ENCODE data around the gene LIN54. TPM values are rescaled to one million over a fixed set of nuclear protein-coding genes. Genes with fewer than 3 reads are reported as not detected.
A peak's percentile ranks its signal among the peaks of the same experiment; 100 is the strongest.

The LIN54 gene
- total RNA-seq, 4 donors from 2014 or later: 14.7 to 23.0 (median 16.4) TPM

DNA sequence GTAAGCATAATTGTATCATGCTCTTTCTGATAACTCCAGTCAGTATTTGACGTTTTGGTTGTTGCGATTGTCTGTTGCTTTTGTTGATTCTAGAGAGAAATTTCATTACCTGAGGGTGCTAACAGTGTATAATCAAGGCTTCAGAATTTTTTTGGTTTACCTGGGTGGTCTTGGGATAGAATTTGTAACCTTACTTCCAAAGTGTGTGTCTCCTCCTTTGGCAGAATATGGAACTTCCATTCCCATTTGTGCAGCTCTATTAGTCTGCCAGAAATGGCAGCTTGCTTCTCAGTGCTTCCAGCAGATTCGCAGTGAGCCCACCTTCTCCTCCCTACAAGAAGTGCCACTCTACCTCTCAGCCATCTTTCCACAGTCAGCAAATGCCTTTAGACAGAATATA is 29.6 kb upstream of the LIN54 start:
- 87 to 90% methylated on average over 3 of the region's 3 CpGs for WGBS, 2 donors
- no peak overlapping the region for H3K4me3 ChIP-seq
- no peak for TF ChIP-seq POLR2A (IDR thresholded peaks at IDR 0.05)
- TF ChIP-seq, protein P1, sequence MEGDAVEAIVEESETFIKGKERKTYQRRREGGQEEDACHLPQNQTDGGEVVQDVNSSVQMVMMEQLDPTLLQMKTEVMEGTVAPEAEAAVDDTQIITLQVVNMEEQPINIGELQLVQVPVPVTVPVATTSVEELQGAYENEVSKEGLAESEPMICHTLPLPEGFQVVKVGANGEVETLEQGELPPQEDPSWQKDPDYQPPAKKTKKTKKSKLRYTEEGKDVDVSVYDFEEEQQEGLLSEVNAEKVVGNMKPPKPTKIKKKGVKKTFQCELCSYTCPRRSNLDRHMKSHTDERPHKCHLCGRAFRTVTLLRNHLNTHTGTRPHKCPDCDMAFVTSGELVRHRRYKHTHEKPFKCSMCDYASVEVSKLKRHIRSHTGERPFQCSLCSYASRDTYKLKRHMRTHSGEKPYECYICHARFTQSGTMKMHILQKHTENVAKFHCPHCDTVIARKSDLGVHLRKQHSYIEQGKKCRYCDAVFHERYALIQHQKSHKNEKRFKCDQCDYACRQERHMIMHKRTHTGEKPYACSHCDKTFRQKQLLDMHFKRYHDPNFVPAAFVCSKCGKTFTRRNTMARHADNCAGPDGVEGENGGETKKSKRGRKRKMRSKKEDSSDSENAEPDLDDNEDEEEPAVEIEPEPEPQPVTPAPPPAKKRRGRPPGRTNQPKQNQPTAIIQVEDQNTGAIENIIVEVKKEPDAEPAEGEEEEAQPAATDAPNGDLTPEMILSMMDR (IDR thresholded peaks at IDR 0.05): no peak
- peaks cover 0 to 14% (median 0%) of the 10 kb centered on the region in 3 donors for H3K36me3 ChIP-seq
- no peak overlapping the region for H3K27ac ChIP-seq
- intact Hi-C loops (cut with DNase I): no loop called here
- peaks cover 6 to 38% (median 15%) of the 10 kb centered on the region in 3 donors for H3K4me1 ChIP-seq
- no peaks in the 10 kb centered on the region for H3K27me3 ChIP-seq
- H3K9me3 ChIP-seq: no peaks in the 10 kb centered on the region
- no peak for DNase-seq

DNA sequence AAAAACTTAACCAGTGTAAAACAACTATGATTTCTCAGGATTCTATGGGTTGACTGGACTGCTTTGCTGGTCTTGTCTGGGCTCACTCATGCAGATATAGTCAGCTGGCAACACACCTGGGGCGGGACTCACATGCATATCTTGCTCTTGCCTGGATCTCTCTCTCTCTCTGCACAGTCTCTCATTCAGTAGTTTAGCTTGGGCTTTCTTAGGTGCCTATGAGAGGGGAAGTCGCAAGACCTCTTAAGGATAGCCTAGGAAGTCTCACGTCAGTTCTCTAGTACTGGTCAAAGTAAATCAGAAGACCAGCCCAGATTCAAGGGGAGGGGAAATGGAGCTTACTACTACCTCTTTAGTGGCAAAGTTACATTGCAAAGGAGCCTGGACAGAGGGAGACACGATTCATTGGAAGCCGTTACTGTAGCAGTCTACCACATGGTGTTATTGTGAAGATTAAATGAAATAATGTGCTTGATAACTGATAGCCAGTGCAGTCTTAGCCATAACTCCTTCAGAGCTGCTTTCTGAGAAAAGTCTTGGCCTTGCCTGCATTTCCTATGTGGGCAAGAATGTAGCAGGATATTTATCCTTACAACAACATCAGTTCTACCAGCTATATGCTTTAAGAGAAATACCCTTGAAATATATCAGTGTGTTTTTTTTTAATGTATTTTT is 26.5 kb upstream of the LIN54 start:
- TF ChIP-seq POLR2A (IDR thresholded peaks at IDR 0.05): no peak
- TF ChIP-seq, protein P1 (IDR thresholded peaks at IDR 0.05): no peak
- H3K9me3 ChIP-seq: no peaks in the 10 kb centered on the region
- no peak overlapping the region for H3K4me3 ChIP-seq
- peaks cover 6 to 31% (median 15%) of the 10 kb centered on the region in 3 donors for H3K4me1 ChIP-seq
- no peak for DNase-seq
- intact Hi-C loops (cut with DNase I): loop anchor here (10.0 kb wide), 1 partner anchor 132 kb away; the partner anchor contains the start of gene THAP9
- H3K27me3 ChIP-seq: no peaks in the 10 kb centered on the region
- peaks cover 0 to 10% (median 0%) of the 10 kb centered on the region in 3 donors for H3K36me3 ChIP-seq
- H3K27ac ChIP-seq: no peak overlapping the region
- WGBS, 2 donors: 60 to 62% methylated on average over 2 to 4 of the region's 5 CpGs

DNA sequence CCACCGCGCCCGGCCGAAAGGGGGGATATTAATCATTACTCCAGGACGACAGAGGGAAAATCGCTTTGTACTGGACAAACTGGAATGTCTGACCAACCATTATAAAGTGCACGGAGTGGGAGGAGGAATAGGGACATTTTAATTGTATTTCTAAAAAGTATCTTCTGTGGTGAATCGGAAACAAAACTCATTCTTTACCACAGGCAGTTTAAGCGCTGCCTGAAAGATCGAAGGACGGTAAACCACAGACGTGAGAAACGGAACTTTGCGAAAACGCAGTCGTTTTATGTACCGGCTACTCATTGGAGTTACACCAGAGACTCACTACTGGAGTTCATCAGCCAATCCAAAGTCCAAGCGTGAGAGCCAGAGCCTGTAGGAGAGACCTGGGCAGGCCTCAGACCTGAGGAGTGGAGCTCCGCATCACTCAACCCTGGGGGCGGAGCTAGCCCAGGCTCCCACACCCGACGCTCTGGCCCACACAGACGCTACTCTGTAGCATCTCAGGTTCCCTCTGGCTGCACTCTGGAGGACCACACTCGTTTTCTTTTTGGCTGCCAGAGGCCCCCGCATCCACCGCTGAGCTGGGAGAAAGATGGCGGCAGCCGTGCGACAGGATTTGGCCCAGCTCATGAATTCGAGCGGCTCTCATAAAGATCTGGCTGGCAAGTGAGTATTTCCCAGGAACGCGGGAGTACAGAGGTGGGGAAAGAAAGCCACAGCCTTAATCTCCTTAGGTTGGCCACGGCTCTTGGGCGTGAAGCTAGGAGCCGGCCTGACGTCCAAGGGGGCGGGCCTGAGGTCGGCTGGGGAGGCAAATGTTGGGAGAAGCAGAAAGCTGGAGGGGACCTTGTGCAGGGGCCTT is 24.2 kb upstream of the LIN54 start, which contains the start of gene COPS4:
Gene COPS4 (plus strand): TSS at position 554 of the 865 bp plus-strand sequence. CDS start 42 bp downstream, at position 596.
- TF ChIP-seq, protein P1 (IDR thresholded peaks at IDR 0.05): peak; percentile 16 to 68 (median 58)
- peak in 3 of 4 donors; percentile 12 to 71 (median 37) for TF ChIP-seq POLR2A (IDR thresholded peaks at IDR 0.05)
- 1% methylated on average over 26 to 28 of the region's 39 CpGs for WGBS, 2 donors
- intact Hi-C loops (cut with DNase I): loop anchor here (10.0 kb wide), 1 partner anchor 130 kb away; the partner anchor contains the start of gene THAP9
- peak within 1 kb of the TSS; percentile 57 to 79 (median 74) for H3K4me3 ChIP-seq
- H3K4me1 ChIP-seq: peaks cover 6 to 28% (median 15%) of the 10 kb centered on the region in 3 donors
- no peaks in the 10 kb centered on the region for H3K9me3 ChIP-seq
- H3K27me3 ChIP-seq: no peaks in the 10 kb centered on the region
- peak; percentile 89 for DNase-seq
- H3K27ac ChIP-seq: peak within 1 kb of the TSS; percentile 87 to 93 (median 90)
- H3K36me3 ChIP-seq: no peaks in the 10 kb centered on the region

DNA sequence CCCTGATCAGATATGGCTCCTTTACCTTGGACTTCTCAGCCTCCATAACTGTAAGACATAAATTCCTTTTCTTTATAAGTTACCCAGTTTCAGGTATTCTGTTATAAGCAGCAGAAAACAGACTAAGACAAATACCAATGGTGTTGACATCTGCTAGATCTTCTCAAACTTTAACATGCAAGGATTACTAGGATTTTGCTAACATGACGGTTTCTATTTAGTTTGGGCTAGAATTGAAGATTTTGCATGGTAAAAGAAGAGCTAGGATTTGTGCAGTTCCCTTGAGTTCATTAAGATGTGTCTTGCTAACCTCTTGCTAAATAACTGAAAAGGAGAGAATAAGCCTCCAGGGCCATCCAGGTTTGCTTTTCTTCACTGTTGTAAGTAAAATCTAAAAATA is 19.1 kb upstream of the LIN54 start:
- Histone ChIP-seq H3K27ac (no peak overlapping the region), H3K27me3 (no peaks in the 10 kb centered on the region), H3K9me3 (peaks cover 0 to 11% (median 10%) of the 10 kb centered on the region in 3 donors), H3K36me3 (no peaks in the 10 kb centered on the region), H3K4me3 (no peak overlapping the region), H3K4me1 (no peaks in the 10 kb centered on the region)
- no peak for DNase-seq
- intact Hi-C loops (cut with DNase I): loop anchor here (10.0 kb wide), 1 partner anchor 125 kb away; the partner anchor contains the start of gene THAP9
- 73 to 75% methylated on average over 1 of the region's 1 CpG for WGBS, 2 donors
- TF ChIP-seq, protein P1 (IDR thresholded peaks at IDR 0.05): no peak
- no peak for TF ChIP-seq POLR2A (IDR thresholded peaks at IDR 0.05)

Data from esophagus squamous epithelium (tissue), 5 donors.